Measurements from ENCODE around the gene PAM. TPM values are rescaled to one million over a fixed set of nuclear protein-coding genes. Genes with fewer than 3 reads are reported as not detected.
"Not testable (repeated sequence)": the region's sequence is repeated elsewhere in the genome, so short reads cannot be mapped to it uniquely, and the experiment has no call there.

PAM gene
- total RNA-seq, 1 donor from 2014 or later = 200 TPM

DNA sequence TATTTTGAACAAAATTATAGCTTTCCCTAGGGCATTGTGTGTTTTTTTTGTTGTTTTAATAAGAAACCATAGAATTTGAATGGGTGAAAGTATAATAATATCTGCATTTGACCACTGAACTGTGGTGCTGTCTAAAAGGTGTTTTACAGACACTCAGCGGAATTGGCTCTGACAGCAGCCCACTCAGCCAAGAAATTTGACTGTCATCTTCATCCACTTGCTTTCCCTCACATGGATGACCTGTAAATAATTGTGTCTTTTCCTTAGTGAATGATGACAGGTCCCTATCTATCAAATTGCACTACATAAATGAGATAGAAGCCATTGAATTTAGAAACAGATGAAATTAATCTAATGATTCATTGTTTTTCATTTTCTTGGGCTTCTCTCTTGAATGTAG is 150.0 kb downstream of the PAM start:
- H3K4me3 ChIP-seq (ENCODE audit: low read depth, low read length) = no peak overlapping the region
- no peak for DNase-seq (ENCODE audit: low read depth)
- TF ChIP-seq CTCF (conservative IDR thresholded peaks at IDR 0.05; ENCODE audit: low read depth, low read length) = no peak

- not testable (repeated sequence) for H3K4me3 ChIP-seq (ENCODE audit: low read depth, low read length); DNase-seq (ENCODE audit: low read depth)
These were observed 152.0 kb downstream of the PAM start for GRCh38 chr5:102907099-102907498.

GRCh38 chr5:102910240-102911226 is 155.4 kb downstream of the PAM start:
- DNase-seq (ENCODE audit: low read depth) = peak; percentile 81
- TF ChIP-seq CTCF (conservative IDR thresholded peaks at IDR 0.05; ENCODE audit: low read depth, low read length) = no peak
- no peak overlapping the region for H3K4me3 ChIP-seq (ENCODE audit: low read depth, low read length)

GRCh38 chr5:102911973-102912372 is 156.9 kb downstream of the PAM start:
- DNase-seq (ENCODE audit: low read depth) = peak; percentile 72
- no peak for TF ChIP-seq CTCF (conservative IDR thresholded peaks at IDR 0.05; ENCODE audit: low read depth, low read length)
- no peak overlapping the region for H3K4me3 ChIP-seq (ENCODE audit: low read depth, low read length)

GRCh38 chr5:102916109-102916508 is 161.0 kb downstream of the PAM start:
- H3K4me3 ChIP-seq (ENCODE audit: low read depth, low read length) = no peak overlapping the region
- TF ChIP-seq CTCF (conservative IDR thresholded peaks at IDR 0.05; ENCODE audit: low read depth, low read length) = no peak
- DNase-seq (ENCODE audit: low read depth) = no peak

DNA sequence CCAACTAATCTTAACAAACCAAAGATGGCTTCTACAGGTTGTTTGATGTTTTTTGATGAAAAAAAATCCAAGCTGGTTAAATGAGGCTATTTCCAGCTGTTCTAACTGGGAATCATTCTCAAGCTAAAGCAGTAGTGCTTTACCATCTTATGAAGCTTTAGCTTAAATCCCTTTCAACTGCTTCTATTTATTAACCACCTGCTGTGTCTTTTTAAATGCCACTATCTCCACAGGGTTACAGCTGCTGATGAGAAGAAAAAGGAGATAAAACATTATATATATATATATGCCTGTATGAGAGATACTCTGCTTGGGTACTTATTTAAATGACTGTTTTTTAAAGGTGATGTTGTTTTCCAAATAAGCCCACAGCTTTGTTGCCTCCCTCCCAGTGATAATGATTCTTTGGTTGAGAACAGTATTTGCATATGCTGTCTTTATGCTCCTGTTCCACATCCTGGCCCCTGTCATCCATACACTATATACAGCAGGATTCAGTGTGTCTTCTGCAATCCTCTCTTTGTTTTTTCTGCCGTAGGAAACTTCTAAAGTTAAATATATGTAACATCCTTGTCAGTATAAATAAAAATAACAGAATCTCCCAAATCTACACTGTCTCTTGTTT is 164.0 kb downstream of the PAM start:
- no peak for DNase-seq (ENCODE audit: low read depth)

More for the DNA sequence above, 164.0 kb downstream of the PAM start:
- no peak for TF ChIP-seq CTCF (conservative IDR thresholded peaks at IDR 0.05; ENCODE audit: low read depth, low read length)
- H3K4me3 ChIP-seq (ENCODE audit: low read depth, low read length) = no peak overlapping the region
